Thyroid gland (tissue), 4 donors: ENCODE measurements around the gene GNL1. TPM values are rescaled to one million over a fixed set of nuclear protein-coding genes. Genes with fewer than 3 reads are reported as not detected.
A peak's percentile ranks its signal among the peaks of the same experiment; 100 is the strongest.

Source experiments
- DNase-seq, 2 donors: peaks; one replicate each; pipeline ENCODE4 v3.0.0-alpha.2; 2019
- H3K27ac ChIP-seq, 3 donors: fragments of 200-600 bp; sonication (generic); 1 replicate in 2 of 3; 2 replicates in 1 of 3; pipeline ENCODE4 v1.5.1; 2016 to 2019; ENCODE audit warnings: mild to moderate bottlenecking in 1 of 3, moderate library complexity in 1 of 3
- H3K27me3 ChIP-seq: fragments of 200-600 bp; sonication (generic); one replicate; pipeline ENCODE4 v1.5.1; 2019
- H3K36me3 ChIP-seq, 2 donors: fragments of 200-600 bp; sonication (generic); one replicate each; pipeline ENCODE4 v1.5.1; 2016 to 2019
- H3K4me1 ChIP-seq, 2 donors: fragments of 200-600 bp; sonication (generic); one replicate each; pipeline ENCODE4 v1.5.1; 2017 to 2019
- H3K4me3 ChIP-seq, 3 donors: fragments of 200-600 bp; sonication (generic); replicated peaks in 1 of 3; 1 replicate in 2 of 3; 2 replicates in 1 of 3; pipeline ENCODE4 v1.5.1; 2016; ENCODE audit warnings: mild to moderate bottlenecking in 1 of 3
- H3K9me3 ChIP-seq: fragments of 200-600 bp; sonication (generic); one replicate; pipeline ENCODE4 v1.5.1; 2017
- CTCF ChIP-seq, 6 experiments: fragments of 200-600 bp in 3 of 6; fragments of 450-650 bp in 3 of 6; sonication (generic) in 3 of 6; IDR thresholded peaks; one replicate each; pipeline ENCODE4 v1.5.1; 2016 to 2019; ENCODE audit warnings: antibody characterized with exemption in 6 of 6, mild to moderate bottlenecking in 2 of 6, inconsistent platforms in 1 of 6, moderate library complexity in 1 of 6
- POLR2A ChIP-seq, 2 donors: fragments of 450-650 bp; IDR thresholded peaks; one replicate each; pipeline ENCODE4 v1.6.1; 2017; ENCODE audit warnings: antibody characterized with exemption in 2 of 2, mild to moderate bottlenecking in 2 of 2, moderate library complexity in 1 of 2
- WGBS, 2 donors: methylation state at CpG; one replicate each; pipeline ENCODE4 v1.1.5; 2017; 5-methylcytosine and 5-hydroxymethylcytosine counted together
- intact Hi-C: fragments of 100-400 bp; cut with DNase I; formaldehyde crosslinking; loops from one replicate; pipeline ENCODE4 v1.15.1; 2023
- total RNA-seq, 4 donors: library from RNA; depleted of rRNA; stranded (reverse); fragments of >200 nt; gene quantifications; one replicate each; pipeline ENCODE4 v1.2.3, GENCODE V29; 2016

Gene GNL1
- 10 to 100 TPM; 33.9 to 77.7 (median 37.7) TPM for total RNA-seq

GRCh38 chr6:30556066-30556905, at the start of gene GNL1:
Gene GNL1, minus strand, starts transcription at chr6:30556489. Its CDS starts 286 bp downstream, at chr6:30556203.
- Histone ChIP-seq H3K36me3 (peaks cover 19 to 26% of the 10 kb centered on the region in 2 donors), H3K4me3 (peak within 1 kb of the TSS; percentile 43 to 98 (median 94)), H3K27me3 (no peaks in the 10 kb centered on the region), H3K27ac (peak within 1 kb of the TSS; percentile 94 to 99 (median 95)), H3K4me1 (peaks cover 19 to 21% of the 10 kb centered on the region in 2 donors), H3K9me3 (no peaks in the 10 kb centered on the region)
- peak; percentile 98 for DNase-seq
- TF ChIP-seq CTCF (IDR thresholded peaks at IDR 0.05) (peak in 1 of 6 experiments; percentile 8), POLR2A (IDR thresholded peaks at IDR 0.05) (peak in 1 of 2 donors; percentile 55)
- WGBS, 2 donors: 0% methylated on average over 27 to 49 of the region's 71 CpGs
- intact Hi-C loops: no loop called here

- H3K27ac ChIP-seq: no peak overlapping the region
- intact Hi-C loops: no loop called here
- WGBS, 2 donors: 94 to 95% methylated on average over 13 of the region's 13 CpGs
- peaks cover 69 to 82% of the 10 kb centered on the region in 2 donors for H3K36me3 ChIP-seq
- no peak for DNase-seq
- H3K9me3 ChIP-seq: no peaks in the 10 kb centered on the region
- H3K4me3 ChIP-seq: no peak overlapping the region
- TF ChIP-seq POLR2A (IDR thresholded peaks at IDR 0.05): no peak
- no peak for TF ChIP-seq CTCF (IDR thresholded peaks at IDR 0.05)
- H3K27me3 ChIP-seq: no peaks in the 10 kb centered on the region
- peaks cover 4 to 9% of the 10 kb centered on the region in 2 donors for H3K4me1 ChIP-seq
These were observed 47.7 kb upstream of the GNL1 start for GRCh38 chr6:30603961-30604360.

- no peaks in the 10 kb centered on the region for H3K27me3 ChIP-seq
- TF ChIP-seq POLR2A (IDR thresholded peaks at IDR 0.05): peak in 1 of 2 donors; percentile 20
- TF ChIP-seq CTCF (IDR thresholded peaks at IDR 0.05): no peak
- no peak overlapping the region for H3K4me3 ChIP-seq
- intact Hi-C loops: no loop called here
- peaks cover 60 to 67% of the 10 kb centered on the region in 2 donors for H3K36me3 ChIP-seq
- H3K27ac ChIP-seq: no peak overlapping the region
- H3K4me1 ChIP-seq: peaks cover 4 to 9% of the 10 kb centered on the region in 2 donors
- no peaks in the 10 kb centered on the region for H3K9me3 ChIP-seq
- WGBS, 2 donors: 96 to 98% methylated on average over 15 to 30 of the region's 39 CpGs
- DNase-seq: no peak
These were observed 45.7 kb upstream of the GNL1 start for GRCh38 chr6:30601815-30602641.

- Histone ChIP-seq H3K4me3 (no peak overlapping the region), H3K4me1 (peaks cover 4 to 9% of the 10 kb centered on the region in 2 donors), H3K27me3 (no peaks in the 10 kb centered on the region), H3K27ac (no peak overlapping the region), H3K36me3 (peaks cover 54 to 61% of the 10 kb centered on the region in 2 donors), H3K9me3 (no peaks in the 10 kb centered on the region)
- TF ChIP-seq POLR2A (IDR thresholded peaks at IDR 0.05): no peak
- TF ChIP-seq CTCF (IDR thresholded peaks at IDR 0.05): no peak
- intact Hi-C loops: no loop called here
- DNase-seq: no peak
- WGBS, 2 donors: 88 to 91% methylated on average over 6 of the region's 6 CpGs
These were observed 45.1 kb upstream of the GNL1 start for GRCh38 chr6:30601436-30601814.
